OCI-LY1 (cell line): Measurements from ENCODE around the gene UBE2R2.
"Not testable (repeated sequence)": the region's sequence is repeated elsewhere in the genome, so short reads cannot be mapped to it uniquely, and the experiment has no call there.

ENCODE experiments used
- H2AFZ ChIP-seq: fragments of 200-600 bp; sonication (generic), shearing (Covaris generic); 2 replicates; pipeline ENCODE4 v1.6.0; 2014; ENCODE audit warnings: antibody characterized with exemption, mild to moderate bottlenecking, low read length
- H3F3A ChIP-seq: fragments of 200-600 bp; sonication (generic), shearing (Covaris generic); 2 replicates; pipeline ENCODE4 v1.6.0; 2014; ENCODE audit warnings: mild to moderate bottlenecking, antibody characterized with exemption, low read length, moderate library complexity; ENCODE audit not compliant: insufficient read depth
- H3K27ac ChIP-seq: fragments of 200-600 bp; sonication (generic); 2 replicates; pipeline ENCODE4 v1.5.1; 2014; ENCODE audit warnings: low read length, mixed run types, mild to moderate bottlenecking, low read depth; ENCODE audit not compliant: poor library complexity, severe bottlenecking
- H3K27me3 ChIP-seq: fragments of 200-600 bp; sonication (generic); 2 replicates; pipeline ENCODE4 v1.6.0; 2014; ENCODE audit warnings: antibody characterized with exemption, mild to moderate bottlenecking, low read length, moderate library complexity; ENCODE audit not compliant: insufficient read depth
- H3K36me3 ChIP-seq: fragments of 200-600 bp; sonication (generic); 2 replicates; pipeline ENCODE4 v1.6.1; 2014; ENCODE audit warnings: mild to moderate bottlenecking, antibody characterized with exemption, low read length, moderate library complexity, mixed read lengths; ENCODE audit not compliant: insufficient read depth
- H3K4me1 ChIP-seq: fragments of 200-600 bp; sonication (generic); 2 replicates; pipeline ENCODE4 v1.5.1; 2014; ENCODE audit warnings: mild to moderate bottlenecking, low read length, moderate library complexity; ENCODE audit not compliant: insufficient read depth, severe bottlenecking
- H3K4me2 ChIP-seq: fragments of 200-600 bp; sonication (generic), shearing (Covaris generic); 2 replicates; pipeline ENCODE4 v1.6.1; 2014; ENCODE audit warnings: low read length
- H3K4me3 ChIP-seq: fragments of 200-600 bp; sonication (generic); 2 replicates; pipeline ENCODE4 v1.5.1; 2014; ENCODE audit warnings: low read length, low read depth, mild to moderate bottlenecking, mixed read lengths; ENCODE audit not compliant: poor library complexity, severe bottlenecking
- H3K79me2 ChIP-seq: fragments of 200-600 bp; shearing (Covaris generic); 2 replicates; pipeline ENCODE4 v1.6.1; 2016; ENCODE audit warnings: mixed run types, low read length, mixed read lengths; ENCODE audit not compliant: insufficient read depth
- H3K9ac ChIP-seq: fragments of 200-600 bp; sonication (generic), shearing (Covaris generic); 2 replicates; pipeline ENCODE4 v1.6.1; 2014; ENCODE audit warnings: mild to moderate bottlenecking, low read length, mixed read lengths
- H3K9me2 ChIP-seq: fragments of 200-600 bp; sonication (generic), shearing (Covaris generic); 2 replicates; pipeline ENCODE4 v1.6.1; 2014; ENCODE audit warnings: low read depth, mild to moderate bottlenecking, low read length, mixed read lengths
- H3K9me3 ChIP-seq: fragments of 200-600 bp; shearing (Covaris generic); 2 replicates; pipeline ENCODE4 v1.6.1; 2014; ENCODE audit warnings: low read length, mixed read lengths
- H4K20me1 ChIP-seq: fragments of 200-600 bp; sonication (generic), shearing (Covaris generic); 2 replicates; pipeline ENCODE4 v1.6.0; 2016; ENCODE audit warnings: mild to moderate bottlenecking, low read length; ENCODE audit not compliant: insufficient read depth
- CTCF ChIP-seq: fragments of 200-600 bp; sonication (generic), shearing (Covaris generic); IDR thresholded peaks from 2 replicates; pipeline ENCODE4 v1.5.1; 2017; ENCODE audit warnings: mild to moderate bottlenecking, antibody characterized with exemption, low read length, moderate library complexity, mixed read lengths
- EZH2 ChIP-seq: fragments of 200-600 bp; sonication (generic), shearing (Covaris generic); IDR thresholded peaks from 2 replicates; pipeline ENCODE4 v1.8.0; 2017; ENCODE audit warnings: borderline replicate concordance, mixed run types, mild to moderate bottlenecking, antibody characterized with exemption, low read length, moderate library complexity, mixed read lengths

UBE2R2 gene

GRCh38 chr9:33800886-33801285 lies 16.1 kb upstream of the UBE2R2 start:
- H3K79me2 ChIP-seq, result no peaks in the 10 kb centered on the region
- no peak for TF ChIP-seq EZH2
- no peak for TF ChIP-seq CTCF
- no peaks in the 10 kb centered on the region for H3K9me3 ChIP-seq
- H3K4me2 ChIP-seq, result no peak overlapping the region
- H3K9ac ChIP-seq, result no peak overlapping the region
- H3K9me2 ChIP-seq, result no peaks in the 10 kb centered on the region
- H3K27me3 ChIP-seq, result no peaks in the 10 kb centered on the region
- H3F3A ChIP-seq, result no peaks in the 10 kb centered on the region
- no peaks in the 10 kb centered on the region for H3K4me1 ChIP-seq
- H2AFZ ChIP-seq, result no peak overlapping the region
- H3K4me3 ChIP-seq, result no peak overlapping the region
- no peaks in the 10 kb centered on the region for H3K36me3 ChIP-seq
- H4K20me1 ChIP-seq, result no peaks in the 10 kb centered on the region
- H3K27ac ChIP-seq, result no peak overlapping the region

GRCh38 chr9:33801943-33802500 lies 14.9 kb upstream of the UBE2R2 start:
- not testable (repeated sequence) for H3K4me1 ChIP-seq, H3K27me3 ChIP-seq, H3K9ac ChIP-seq, H3K36me3 ChIP-seq, H3F3A ChIP-seq, H4K20me1 ChIP-seq, H3K9me3 ChIP-seq, H3K27ac ChIP-seq, H3K79me2 ChIP-seq, H3K9me2 ChIP-seq, H2AFZ ChIP-seq, H3K4me2 ChIP-seq, H3K4me3 ChIP-seq

- not testable (repeated sequence) for H3K27me3 ChIP-seq, H3K79me2 ChIP-seq
- peaks cover 10% of the 10 kb centered on the region for H3K4me1 ChIP-seq
Observed at GRCh38 chr9:33804196-33804595, 12.8 kb upstream of the UBE2R2 start.

DNA sequence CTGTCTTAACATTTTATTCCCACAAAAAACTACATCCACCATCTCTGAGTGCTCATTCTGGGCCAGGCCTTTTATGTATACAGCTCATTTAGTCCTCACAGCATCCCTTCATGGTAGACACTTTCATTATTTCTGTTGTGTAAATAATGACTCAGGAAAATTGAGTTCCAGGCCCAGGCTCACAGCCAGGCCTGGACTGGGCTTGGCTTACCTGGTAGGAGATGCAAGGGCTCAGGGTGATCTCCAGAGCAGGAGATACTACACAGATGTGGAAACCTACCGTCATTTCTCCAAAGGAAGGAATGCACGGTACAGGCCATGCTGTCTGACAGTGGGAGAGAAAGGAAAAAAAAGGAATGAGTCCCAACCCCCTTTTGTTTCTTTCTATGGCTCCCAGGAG lies 9.8 kb upstream of the UBE2R2 start:
- not testable (repeated sequence) for H3K4me3 ChIP-seq, H3K9ac ChIP-seq, H3F3A ChIP-seq, H3K27ac ChIP-seq, H3K27me3 ChIP-seq, H3K36me3 ChIP-seq, H3K4me2 ChIP-seq, H4K20me1 ChIP-seq, H3K9me2 ChIP-seq, H2AFZ ChIP-seq, H3K9me3 ChIP-seq, H3K79me2 ChIP-seq
- H3K4me1 ChIP-seq, result peaks cover 10% of the 10 kb centered on the region

More at GRCh38 chr9:33804196-33804595, 12.8 kb upstream of the UBE2R2 start:
- not testable (repeated sequence) for H3K9ac ChIP-seq, H3F3A ChIP-seq, H3K36me3 ChIP-seq, H3K27ac ChIP-seq, H2AFZ ChIP-seq, H4K20me1 ChIP-seq, H3K9me3 ChIP-seq, H3K4me2 ChIP-seq, H3K4me3 ChIP-seq, H3K9me2 ChIP-seq

GRCh38 chr9:33808979-33809322 lies 8.0 kb upstream of the UBE2R2 start:
- H4K20me1 ChIP-seq, H3K9ac ChIP-seq, H3K27me3 ChIP-seq, H3K9me2 ChIP-seq, H3K4me3 ChIP-seq, H3K36me3 ChIP-seq, H3F3A ChIP-seq, H3K79me2 ChIP-seq, H3K4me2 ChIP-seq, H3K9me3 ChIP-seq, H2AFZ ChIP-seq, H3K27ac ChIP-seq: not testable (repeated sequence)
- H3K4me1 ChIP-seq, result peaks cover 18% of the 10 kb centered on the region
